Hepatocyte (in vitro differentiated cells): ENCODE results near the gene ITGAD. TPM values are rescaled to one million over a fixed set of nuclear protein-coding genes. Genes with fewer than 3 reads are reported as not detected.
"Not testable (repeated sequence)": the region's sequence is repeated elsewhere in the genome, so short reads cannot be mapped to it uniquely, and the experiment has no call there.

Experiments
- DNase-seq: peaks from one replicate; pipeline ENCODE4 v3.0.0-alpha.2; 2016; ENCODE audit warnings: low spot score
- H2AFZ ChIP-seq: fragments of 200-600 bp; sonication (generic); 2 replicates; pipeline ENCODE4 v1.6.0; 2016; ENCODE audit warnings: antibody characterized with exemption, mild to moderate bottlenecking
- H3K27ac ChIP-seq: fragments of 200-600 bp; sonication (generic); 2 replicates; pipeline ENCODE4 v1.5.1; 2016; ENCODE audit warnings: mild to moderate bottlenecking
- H3K27me3 ChIP-seq: fragments of 200-600 bp; sonication (generic); 2 replicates; pipeline ENCODE4 v1.6.1; 2016
- H3K36me3 ChIP-seq: fragments of 200-600 bp; sonication (generic); replicated peaks from 2 replicates; pipeline ENCODE4 v1.5.1; 2016; ENCODE audit warnings: low read depth; ENCODE audit not compliant: insufficient read depth
- H3K4me1 ChIP-seq: fragments of 200-600 bp; sonication (generic); 2 replicates; pipeline ENCODE4 v1.5.1; 2016; ENCODE audit warnings: mild to moderate bottlenecking, moderate library complexity; ENCODE audit not compliant: insufficient read depth
- H3K4me2 ChIP-seq: fragments of 200-600 bp; sonication (generic); 2 replicates; pipeline ENCODE4 v1.6.0; 2016
- H3K4me3 ChIP-seq: fragments of 200-600 bp; sonication (generic); 2 replicates; pipeline ENCODE4 v1.5.1; 2016; ENCODE audit warnings: mild to moderate bottlenecking
- H3K79me2 ChIP-seq: fragments of 200-600 bp; sonication (generic); 2 replicates; pipeline ENCODE4 v1.6.0; 2017; ENCODE audit warnings: mild to moderate bottlenecking
- H3K9me2 ChIP-seq: fragments of 200-600 bp; sonication (generic); replicated peaks from 2 replicates; pipeline ENCODE4 v1.6.0; 2017; ENCODE audit warnings: mild to moderate bottlenecking; ENCODE audit not compliant: insufficient read depth
- H3K9me3 ChIP-seq: fragments of 200-600 bp; sonication (generic); 2 replicates; pipeline ENCODE4 v1.5.1; 2016; ENCODE audit warnings: low read depth, mild to moderate bottlenecking
- H4K20me1 ChIP-seq: fragments of 200-600 bp; sonication (generic); 2 replicates; pipeline ENCODE4 v1.6.0; 2016; ENCODE audit warnings: mild to moderate bottlenecking; ENCODE audit not compliant: insufficient read depth, poor library complexity, severe bottlenecking
- CTCF ChIP-seq: fragments of 200-600 bp; sonication (generic); IDR thresholded peaks from 2 replicates; pipeline ENCODE4 v1.5.1; 2016; ENCODE audit warnings: antibody characterized with exemption, mild to moderate bottlenecking; ENCODE audit not compliant: poor library complexity
- EZH2 ChIP-seq: fragments of 200-600 bp; sonication (generic); IDR thresholded peaks from 2 replicates; pipeline ENCODE4 v1.6.1; 2016; ENCODE audit warnings: antibody characterized with exemption, mild to moderate bottlenecking, borderline replicate concordance
- EZH2phosphoT487 ChIP-seq: fragments of 200-600 bp; sonication (generic); IDR thresholded peaks from one replicate; pipeline ENCODE4 v1.6.1; 2018; ENCODE audit warnings: antibody characterized with exemption, mild to moderate bottlenecking, low read depth, moderate library complexity; ENCODE audit not compliant: unreplicated experiment, severe bottlenecking
- WGBS: methylation state at CpG from one replicate; pipeline ENCODE4 v1.1.6; 2016; ENCODE audit warnings: low lambda C conversion rate; ENCODE audit errors: missing lambda C conversion rate; 5-methylcytosine and 5-hydroxymethylcytosine counted together
- polyA plus RNA-seq: library from polyadenylated mRNA; unstranded; fragments of >200 nt; fragmentation: Nextera tagmentation; extraction: Ambion mirVana; gene quantifications from 2 replicates; pipeline ENCODE4 v1.2.1, GENCODE V29; 2016
- total RNA-seq: library from RNA; depleted of rRNA; stranded (reverse); fragments of >200 nt; gene quantifications from 2 replicates; pipeline ENCODE4 v1.2.3, GENCODE V29; 2014

The ITGAD gene
- total and polyA plus RNA-seq, 2 experiments from 2014 or later = not detected

- Histone ChIP-seq H3K4me1 (peaks cover 4% of the 10 kb centered on the region), H3K9me2 (no peaks in the 10 kb centered on the region), H3K79me2 (no peaks in the 10 kb centered on the region), H3K4me3 (no peak overlapping the region), H3K9me3 (no peaks in the 10 kb centered on the region), H3K36me3 (no peaks in the 10 kb centered on the region), H3K27me3 (no peaks in the 10 kb centered on the region), H4K20me1 (no peaks in the 10 kb centered on the region), H3K4me2 (no peak overlapping the region), H3K27ac (no peak overlapping the region), H2AFZ (no peak overlapping the region)
- DNase-seq = no peak
- TF ChIP-seq EZH2phosphoT487 = no peak
- no peak for TF ChIP-seq EZH2
- no peak for TF ChIP-seq CTCF
- 18% methylated on average over 2 of the region's 2 CpGs for WGBS
Measured at GRCh38 chr16:31438414-31438813, 45.3 kb downstream of the ITGAD start.

DNA sequence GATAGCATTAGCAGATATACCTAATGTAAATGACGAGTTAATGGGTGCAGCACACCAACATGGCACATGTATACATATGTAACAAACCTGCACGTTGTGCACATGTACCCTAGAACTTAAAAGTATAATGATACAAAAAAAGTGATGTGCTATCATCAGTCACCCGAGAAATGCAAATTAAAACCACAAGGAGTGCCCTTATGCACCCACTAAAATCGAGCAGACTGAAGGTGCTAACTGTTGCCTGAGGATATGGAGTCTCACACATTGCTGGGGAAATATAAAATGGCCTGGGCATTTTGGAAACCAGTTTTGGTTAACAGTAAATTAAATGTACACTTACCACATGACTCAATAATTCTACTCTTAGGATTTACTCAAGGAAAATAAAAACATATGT is 45.9 kb downstream of the ITGAD start:
- 72% methylated on average over 4 of the region's 4 CpGs for WGBS
- H3K4me2 ChIP-seq, DNase-seq, H2AFZ ChIP-seq, H3K79me2 ChIP-seq, H3K36me3 ChIP-seq, H3K27me3 ChIP-seq, H3K9me2 ChIP-seq, H4K20me1 ChIP-seq, H3K4me3 ChIP-seq, H3K9me3 ChIP-seq, H3K4me1 ChIP-seq, H3K27ac ChIP-seq: not testable (repeated sequence)

DNA sequence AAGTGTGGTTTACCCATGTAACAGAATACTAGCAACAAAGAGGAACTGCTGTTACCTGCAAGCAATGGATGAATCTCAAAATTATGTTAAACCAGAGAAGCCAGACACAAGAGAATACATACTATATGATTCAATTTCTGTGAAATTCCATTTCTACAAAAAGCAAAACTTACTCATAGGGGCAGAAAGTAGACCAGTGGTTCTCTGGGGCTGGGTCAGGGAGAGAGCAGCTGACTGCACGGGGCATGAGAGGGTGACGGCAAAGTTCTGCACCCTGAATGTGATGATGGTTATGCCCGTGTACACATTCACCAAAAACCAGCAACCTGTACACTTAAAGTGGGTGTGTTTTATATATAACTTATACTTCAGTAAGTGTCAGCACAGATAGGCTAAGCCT is 46.4 kb downstream of the ITGAD start:
- H3K4me3 ChIP-seq = no peak overlapping the region
- 92% methylated on average over 3 of the region's 3 CpGs for WGBS

GRCh38 chr16:31440516-31441184 is 47.5 kb downstream of the ITGAD start:
- peaks cover 4% of the 10 kb centered on the region for H3K4me1 ChIP-seq
- H4K20me1 ChIP-seq = no peaks in the 10 kb centered on the region
- 84% methylated on average over 4 of the region's 4 CpGs for WGBS
- H3K79me2 ChIP-seq = no peaks in the 10 kb centered on the region
- H3K9me3 ChIP-seq = no peaks in the 10 kb centered on the region
- H3K27me3 ChIP-seq = no peaks in the 10 kb centered on the region
- no peak overlapping the region for H3K4me3 ChIP-seq
- TF ChIP-seq EZH2phosphoT487 (no peak), EZH2 (no peak), CTCF (no peak)
- H3K9me2 ChIP-seq = no peaks in the 10 kb centered on the region
- no peak overlapping the region for H3K27ac ChIP-seq
- DNase-seq = no peak
- H3K36me3 ChIP-seq = no peaks in the 10 kb centered on the region
- no peak overlapping the region for H2AFZ ChIP-seq
- H3K4me2 ChIP-seq = no peak overlapping the region

More for the DNA sequence above, 46.4 kb downstream of the ITGAD start:
- TF ChIP-seq EZH2 (no peak), CTCF (no peak), EZH2phosphoT487 (no peak)
- Histone ChIP-seq H3K79me2 (no peaks in the 10 kb centered on the region), H3K9me2 (no peaks in the 10 kb centered on the region), H3K36me3 (no peaks in the 10 kb centered on the region), H3K4me2 (no peak overlapping the region), H3K27ac (no peak overlapping the region), H3K4me1 (peaks cover 4% of the 10 kb centered on the region), H3K9me3 (no peaks in the 10 kb centered on the region), H2AFZ (no peak overlapping the region), H3K27me3 (no peaks in the 10 kb centered on the region), H4K20me1 (no peaks in the 10 kb centered on the region)
- no peak for DNase-seq
